GM18951 (cell line): ENCODE results near the gene CUX1.
"Not testable (repeated sequence)": the region's sequence is repeated elsewhere in the genome, so short reads cannot be mapped to it uniquely, and the experiment has no call there.

ENCODE experiments used
- POLR2A ChIP-seq: IDR thresholded peaks from 4 replicates; pipeline ENCODE4 v1.6.1; 2011; ENCODE audit warnings: mild to moderate bottlenecking; ENCODE audit not compliant: insufficient read length, insufficient read depth; ENCODE audit errors: extremely low read depth
- in situ Hi-C: fragments of 300-500 bp; cut with MboI; formaldehyde crosslinking; loops from one replicate; pipeline ENCODE4 v1.12.0; 2022; ENCODE audit warnings: low sequenced_read_pairs, mixed read lengths, inconsistent platforms; ENCODE audit not compliant: unreplicated experiment

The CUX1 gene

GRCh38 chr7:101843293-101844271, 26.2 kb downstream of the CUX1 start:
- in situ Hi-C loops, result no loop called here

GRCh38 chr7:101845974-101846373, 28.5 kb downstream of the CUX1 start:
- in situ Hi-C loops, result no loop called here
- TF ChIP-seq POLR2A, result no peak

More at GRCh38 chr7:101843293-101844271, 26.2 kb downstream of the CUX1 start:
- TF ChIP-seq POLR2A, result no peak

- TF ChIP-seq POLR2A, result no peak
Observed at GRCh38 chr7:101846800-101847538, 29.5 kb downstream of the CUX1 start.

GRCh38 chr7:101848208-101848951, 31.0 kb downstream of the CUX1 start:
- TF ChIP-seq POLR2A, result no peak
- in situ Hi-C loops, result no loop called here

More at GRCh38 chr7:101846800-101847538, 29.5 kb downstream of the CUX1 start:
- in situ Hi-C loops, result no loop called here

- in situ Hi-C loops, result not testable (repeated sequence)
Observed at GRCh38 chr7:101849314-101849713, 31.9 kb downstream of the CUX1 start.

GRCh38 chr7:101852364-101852763, 34.9 kb downstream of the CUX1 start:
- in situ Hi-C loops, result not testable (repeated sequence)

- in situ Hi-C loops, result no loop called here
- TF ChIP-seq POLR2A, result no peak
Observed at GRCh38 chr7:101853684-101854083, 36.3 kb downstream of the CUX1 start.

- TF ChIP-seq POLR2A, result no peak
- in situ Hi-C loops, result no loop called here
Observed at GRCh38 chr7:101854084-101854865, 36.8 kb downstream of the CUX1 start.

GRCh38 chr7:101856473-101857357, 39.3 kb downstream of the CUX1 start:
- TF ChIP-seq POLR2A, result no peak
- in situ Hi-C loops, result no loop called here

- TF ChIP-seq POLR2A, result no peak
- in situ Hi-C loops, result no loop called here
Observed at GRCh38 chr7:101857358-101857811, 40.0 kb downstream of the CUX1 start.
